ENCODE data around the gene FAN1. TPM values are rescaled to one million over a fixed set of nuclear protein-coding genes. Genes with fewer than 3 reads are reported as not detected.
A peak's percentile ranks its signal among the peaks of the same experiment; 100 is the strongest.

FAN1 gene
- total and polyA plus RNA-seq, 9 of the 15 experiments (the other 6 are each of a cell fraction or from before 2014, with no cell fraction given): 1.5 to 16.8 (median 12.0) TPM

GRCh38 chr15:30903497-30904187 is at the start of gene FAN1 (continued):
- TF ChIP-seq PCBP2 (IDR thresholded peaks at IDR 0.05; ENCODE audit: low read depth, low read length, poor library complexity, severe bottlenecking) (no peak), PCBP1 (IDR thresholded peaks at IDR 0.05; ENCODE audit: low read depth, low read length, poor library complexity, severe bottlenecking) (no peak), ZSCAN32 (CRISPR knock-in tag; IDR thresholded peaks at IDR 0.05) (no peak), EGR1 (conservative IDR thresholded peaks at IDR 0.05) (peak; percentile 89), ZNF212 (CRISPR knock-in tag; IDR thresholded peaks at IDR 0.05) (no peak), SRSF9 (IDR thresholded peaks at IDR 0.05; ENCODE audit: borderline replicate concordance, low read depth, low read length) (no peak), MECOM (CRISPR knock-in tag; IDR thresholded peaks at IDR 0.05) (no peak), ZNF274 (IDR thresholded peaks at IDR 0.05; ENCODE audit: borderline replicate concordance, low read depth, low read length) (no peak), CSDE1 (IDR thresholded peaks at IDR 0.05) (no peak), GATAD2B (IDR thresholded peaks at IDR 0.05; ENCODE audit: borderline replicate concordance) (peak; percentile 63; the same call in 1 of the 2 replicates), CAMTA2 (CRISPR knock-in tag; conservative IDR thresholded peaks at IDR 0.05) (no peak), ZKSCAN3 (CRISPR knock-in tag; IDR thresholded peaks at IDR 0.05) (no peak), NCOR1 (IDR thresholded peaks at IDR 0.05) (0 out of 2 replicates have a peak, but pooled peaks have one; percentile 12), TAF1 (IDR thresholded peaks at IDR 0.05; ENCODE audit: control insufficient read depth, extremely low read depth, insufficient read depth, low read length, severe bottlenecking) (peak; percentile 80)
- TF ChIP-seq, protein P1, sequence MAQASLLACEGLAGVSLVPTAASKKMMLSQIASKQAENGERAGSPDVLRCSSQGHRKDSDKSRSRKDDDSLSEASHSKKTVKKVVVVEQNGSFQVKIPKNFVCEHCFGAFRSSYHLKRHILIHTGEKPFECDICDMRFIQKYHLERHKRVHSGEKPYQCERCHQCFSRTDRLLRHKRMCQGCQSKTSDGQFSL (CRISPR knock-in tag; IDR thresholded peaks at IDR 0.05): peak; percentile 73
- TF ChIP-seq, protein P1 (tag; IDR thresholded peaks at IDR 0.05): no peak
- TF ChIP-seq, protein P2, sequence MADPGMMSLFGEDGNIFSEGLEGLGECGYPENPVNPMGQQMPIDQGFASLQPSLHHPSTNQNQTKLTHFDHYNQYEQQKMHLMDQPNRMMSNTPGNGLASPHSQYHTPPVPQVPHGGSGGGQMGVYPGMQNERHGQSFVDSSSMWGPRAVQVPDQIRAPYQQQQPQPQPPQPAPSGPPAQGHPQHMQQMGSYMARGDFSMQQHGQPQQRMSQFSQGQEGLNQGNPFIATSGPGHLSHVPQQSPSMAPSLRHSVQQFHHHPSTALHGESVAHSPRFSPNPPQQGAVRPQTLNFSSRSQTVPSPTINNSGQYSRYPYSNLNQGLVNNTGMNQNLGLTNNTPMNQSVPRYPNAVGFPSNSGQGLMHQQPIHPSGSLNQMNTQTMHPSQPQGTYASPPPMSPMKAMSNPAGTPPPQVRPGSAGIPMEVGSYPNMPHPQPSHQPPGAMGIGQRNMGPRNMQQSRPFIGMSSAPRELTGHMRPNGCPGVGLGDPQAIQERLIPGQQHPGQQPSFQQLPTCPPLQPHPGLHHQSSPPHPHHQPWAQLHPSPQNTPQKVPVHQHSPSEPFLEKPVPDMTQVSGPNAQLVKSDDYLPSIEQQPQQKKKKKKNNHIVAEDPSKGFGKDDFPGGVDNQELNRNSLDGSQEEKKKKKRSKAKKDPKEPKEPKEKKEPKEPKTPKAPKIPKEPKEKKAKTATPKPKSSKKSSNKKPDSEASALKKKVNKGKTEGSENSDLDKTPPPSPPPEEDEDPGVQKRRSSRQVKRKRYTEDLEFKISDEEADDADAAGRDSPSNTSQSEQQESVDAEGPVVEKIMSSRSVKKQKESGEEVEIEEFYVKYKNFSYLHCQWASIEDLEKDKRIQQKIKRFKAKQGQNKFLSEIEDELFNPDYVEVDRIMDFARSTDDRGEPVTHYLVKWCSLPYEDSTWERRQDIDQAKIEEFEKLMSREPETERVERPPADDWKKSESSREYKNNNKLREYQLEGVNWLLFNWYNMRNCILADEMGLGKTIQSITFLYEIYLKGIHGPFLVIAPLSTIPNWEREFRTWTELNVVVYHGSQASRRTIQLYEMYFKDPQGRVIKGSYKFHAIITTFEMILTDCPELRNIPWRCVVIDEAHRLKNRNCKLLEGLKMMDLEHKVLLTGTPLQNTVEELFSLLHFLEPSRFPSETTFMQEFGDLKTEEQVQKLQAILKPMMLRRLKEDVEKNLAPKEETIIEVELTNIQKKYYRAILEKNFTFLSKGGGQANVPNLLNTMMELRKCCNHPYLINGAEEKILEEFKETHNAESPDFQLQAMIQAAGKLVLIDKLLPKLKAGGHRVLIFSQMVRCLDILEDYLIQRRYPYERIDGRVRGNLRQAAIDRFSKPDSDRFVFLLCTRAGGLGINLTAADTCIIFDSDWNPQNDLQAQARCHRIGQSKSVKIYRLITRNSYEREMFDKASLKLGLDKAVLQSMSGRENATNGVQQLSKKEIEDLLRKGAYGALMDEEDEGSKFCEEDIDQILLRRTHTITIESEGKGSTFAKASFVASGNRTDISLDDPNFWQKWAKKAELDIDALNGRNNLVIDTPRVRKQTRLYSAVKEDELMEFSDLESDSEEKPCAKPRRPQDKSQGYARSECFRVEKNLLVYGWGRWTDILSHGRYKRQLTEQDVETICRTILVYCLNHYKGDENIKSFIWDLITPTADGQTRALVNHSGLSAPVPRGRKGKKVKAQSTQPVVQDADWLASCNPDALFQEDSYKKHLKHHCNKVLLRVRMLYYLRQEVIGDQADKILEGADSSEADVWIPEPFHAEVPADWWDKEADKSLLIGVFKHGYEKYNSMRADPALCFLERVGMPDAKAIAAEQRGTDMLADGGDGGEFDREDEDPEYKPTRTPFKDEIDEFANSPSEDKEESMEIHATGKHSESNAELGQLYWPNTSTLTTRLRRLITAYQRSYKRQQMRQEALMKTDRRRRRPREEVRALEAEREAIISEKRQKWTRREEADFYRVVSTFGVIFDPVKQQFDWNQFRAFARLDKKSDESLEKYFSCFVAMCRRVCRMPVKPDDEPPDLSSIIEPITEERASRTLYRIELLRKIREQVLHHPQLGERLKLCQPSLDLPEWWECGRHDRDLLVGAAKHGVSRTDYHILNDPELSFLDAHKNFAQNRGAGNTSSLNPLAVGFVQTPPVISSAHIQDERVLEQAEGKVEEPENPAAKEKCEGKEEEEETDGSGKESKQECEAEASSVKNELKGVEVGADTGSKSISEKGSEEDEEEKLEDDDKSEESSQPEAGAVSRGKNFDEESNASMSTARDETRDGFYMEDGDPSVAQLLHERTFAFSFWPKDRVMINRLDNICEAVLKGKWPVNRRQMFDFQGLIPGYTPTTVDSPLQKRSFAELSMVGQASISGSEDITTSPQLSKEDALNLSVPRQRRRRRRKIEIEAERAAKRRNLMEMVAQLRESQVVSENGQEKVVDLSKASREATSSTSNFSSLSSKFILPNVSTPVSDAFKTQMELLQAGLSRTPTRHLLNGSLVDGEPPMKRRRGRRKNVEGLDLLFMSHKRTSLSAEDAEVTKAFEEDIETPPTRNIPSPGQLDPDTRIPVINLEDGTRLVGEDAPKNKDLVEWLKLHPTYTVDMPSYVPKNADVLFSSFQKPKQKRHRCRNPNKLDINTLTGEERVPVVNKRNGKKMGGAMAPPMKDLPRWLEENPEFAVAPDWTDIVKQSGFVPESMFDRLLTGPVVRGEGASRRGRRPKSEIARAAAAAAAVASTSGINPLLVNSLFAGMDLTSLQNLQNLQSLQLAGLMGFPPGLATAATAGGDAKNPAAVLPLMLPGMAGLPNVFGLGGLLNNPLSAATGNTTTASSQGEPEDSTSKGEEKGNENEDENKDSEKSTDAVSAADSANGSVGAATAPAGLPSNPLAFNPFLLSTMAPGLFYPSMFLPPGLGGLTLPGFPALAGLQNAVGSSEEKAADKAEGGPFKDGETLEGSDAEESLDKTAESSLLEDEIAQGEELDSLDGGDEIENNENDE (IDR thresholded peaks at IDR 0.05; ENCODE audit: low read depth, low read length): no peak
